Keratinocyte (primary cell): Measurements from ENCODE around the gene CCBE1.

Experiments
- CTCF ChIP-seq, 3 experiments: IDR thresholded peaks in 1 of 3; conservative IDR thresholded peaks in 1 of 3; optimal IDR thresholded peaks in 1 of 3; 2 replicates in 2 of 3; 3 replicates in 1 of 3; pipeline versions ENCODE3 to v1.5.1; 2011; ENCODE audit warnings: low read length in 3 of 3, mild to moderate bottlenecking in 3 of 3, moderate library complexity in 2 of 3, control low read depth in 1 of 3, inconsistent platforms in 1 of 3; ENCODE audit not compliant: insufficient read depth in 2 of 3; ENCODE audit errors: extremely low read depth in 1 of 3
- EZH2 ChIP-seq: IDR thresholded peaks from one replicate; pipeline ENCODE4 v1.6.1; 2012; ENCODE audit warnings: inconsistent platforms, mild to moderate bottlenecking, low read length, moderate library complexity

GRCh38 chr18:59624369-59624765, 72.9 kb downstream of the CCBE1 start:
- TF ChIP-seq CTCF (optimal IDR thresholded peaks at IDR 0.05 in 1 of 3, IDR thresholded peaks at IDR 0.05 in 1 of 3, conservative IDR thresholded peaks at IDR 0.05 in 1 of 3; ENCODE audit: extremely low read depth in 1 of 3, insufficient read depth in 2 of 3, low read length in 3 of 3) (no peak), EZH2 (no peak)
